KMS-11 (cell line): ENCODE measurements around the gene C16orf89.

Experiments
- H2AFZ ChIP-seq: fragments of 200-600 bp; sonication (generic); 2 replicates; pipeline ENCODE4 v1.6.1; 2016; ENCODE audit warnings: antibody characterized with exemption, mixed run types, low read depth
- H3K27ac ChIP-seq: fragments of 200-600 bp; sonication (generic); 2 replicates; pipeline ENCODE4 v1.6.1; 2016; ENCODE audit warnings: mild to moderate bottlenecking, mixed run types
- H3K27me3 ChIP-seq: fragments of 200-600 bp; sonication (generic); 2 replicates; pipeline ENCODE4 v1.6.1; 2017; ENCODE audit warnings: mild to moderate bottlenecking, low read depth, mixed run types, moderate library complexity; ENCODE audit not compliant: insufficient read depth
- H3K36me3 ChIP-seq: fragments of 200-600 bp; sonication (generic); 2 replicates; pipeline ENCODE4 v1.6.1; 2017; ENCODE audit warnings: mild to moderate bottlenecking, mixed run types; ENCODE audit not compliant: insufficient read depth
- H3K4me1 ChIP-seq: fragments of 200-600 bp; sonication (generic); 2 replicates; pipeline ENCODE4 v1.6.1; 2016; ENCODE audit warnings: mild to moderate bottlenecking, low read depth, mixed run types; ENCODE audit not compliant: poor library complexity, severe bottlenecking
- H3K4me2 ChIP-seq: fragments of 200-600 bp; sonication (generic); 2 replicates; pipeline ENCODE4 v1.7.0; 2016; ENCODE audit warnings: mild to moderate bottlenecking, mixed run types
- H3K4me3 ChIP-seq: fragments of 200-600 bp; sonication (generic); IDR thresholded peaks from 2 replicates; pipeline ENCODE4 v1.6.1; 2017; ENCODE audit warnings: low read depth, low read length, mixed read lengths; ENCODE audit not compliant: insufficient read depth
- H3K79me2 ChIP-seq: fragments of 200-600 bp; sonication (generic); 2 replicates; pipeline ENCODE4 v1.6.1; 2016; ENCODE audit warnings: low read depth, mixed run types; ENCODE audit not compliant: insufficient read depth
- H3K9ac ChIP-seq: fragments of 200-600 bp; sonication (generic); 2 replicates; pipeline ENCODE4 v1.6.1; 2016; ENCODE audit warnings: mild to moderate bottlenecking, mixed run types
- H4K20me1 ChIP-seq: fragments of 200-600 bp; sonication (generic); 2 replicates; pipeline ENCODE4 v1.6.1; 2016; ENCODE audit warnings: mild to moderate bottlenecking, mixed run types; ENCODE audit not compliant: insufficient read depth
- CTCF ChIP-seq: fragments of 200-600 bp; sonication (generic); conservative IDR thresholded peaks from 2 replicates; pipeline ENCODE4 v1.6.1; 2017; ENCODE audit warnings: low read depth, mild to moderate bottlenecking, antibody characterized with exemption, low read length, moderate library complexity, mixed read lengths

The C16orf89 gene

DNA sequence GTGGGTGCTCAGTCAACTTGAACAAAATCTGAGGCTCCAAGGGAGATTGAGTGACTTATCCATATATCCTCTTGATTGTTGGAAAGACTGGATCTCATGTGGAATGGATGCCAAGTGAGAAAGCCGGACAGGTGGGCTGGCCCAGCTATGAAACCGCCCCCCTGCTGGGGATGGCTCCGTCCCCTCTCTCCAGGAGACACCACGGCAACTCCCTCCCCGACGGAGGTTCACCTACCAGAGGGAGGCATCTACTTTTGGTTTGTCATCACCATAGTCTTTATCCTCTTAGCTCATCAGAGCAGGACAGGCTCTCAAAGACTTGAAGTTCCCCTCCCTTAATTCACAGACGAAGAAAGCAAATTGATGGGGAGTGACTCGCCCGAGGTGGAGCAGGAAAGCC lies 4.1 kb upstream of the C16orf89 start:
- no peak overlapping the region for H3K4me3 ChIP-seq
- H3K4me1 ChIP-seq: peaks cover 17% of the 10 kb centered on the region
- H3K9ac ChIP-seq: no peak overlapping the region
- no peak overlapping the region for H2AFZ ChIP-seq
- H3K27ac ChIP-seq: no peak overlapping the region
- no peaks in the 10 kb centered on the region for H3K36me3 ChIP-seq
- H4K20me1 ChIP-seq: no peaks in the 10 kb centered on the region
- H3K4me2 ChIP-seq: no peak overlapping the region
- H3K27me3 ChIP-seq: no peaks in the 10 kb centered on the region; the same call in 1 of the 2 replicates
- no peak for TF ChIP-seq CTCF
- H3K79me2 ChIP-seq: peaks cover 20% of the 10 kb centered on the region

GRCh38 chr16:5069048-5069447 lies 3.3 kb upstream of the C16orf89 start:
- Histone ChIP-seq H3K27ac (no peak overlapping the region), H3K79me2 (peaks cover 15% of the 10 kb centered on the region), H3K4me1 (peaks cover 17% of the 10 kb centered on the region), H3K9ac (no peak overlapping the region), H3K27me3 (no peaks in the 10 kb centered on the region; the same call in 1 of the 2 replicates), H2AFZ (no peak overlapping the region), H4K20me1 (no peaks in the 10 kb centered on the region), H3K4me2 (no peak overlapping the region), H3K4me3 (no peak overlapping the region), H3K36me3 (no peaks in the 10 kb centered on the region)
- no peak for TF ChIP-seq CTCF

DNA sequence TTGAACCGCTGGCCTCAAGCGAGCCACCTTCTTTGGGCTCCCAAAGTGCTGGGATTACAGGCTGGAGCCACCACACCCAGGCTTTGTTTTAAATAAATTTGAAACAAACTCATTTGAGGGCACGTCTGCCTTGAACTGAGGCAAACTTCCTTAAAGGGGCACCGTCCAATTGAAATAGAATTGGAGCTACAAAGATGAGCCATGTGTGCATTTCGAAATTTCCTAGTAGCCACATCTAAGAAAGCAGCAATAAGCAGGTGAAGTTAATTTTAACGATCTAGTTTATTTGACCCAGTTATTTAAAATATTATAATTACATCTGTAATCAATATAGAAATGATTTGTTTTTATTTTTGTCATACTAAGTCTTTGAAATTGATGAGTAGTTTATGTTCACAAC lies 755 bp upstream of the C16orf89 start:
- no peaks in the 10 kb centered on the region for H3K36me3 ChIP-seq
- no peak overlapping the region for H3K27ac ChIP-seq
- no peak overlapping the region for H3K9ac ChIP-seq
- peaks cover 8% of the 10 kb centered on the region for H3K4me1 ChIP-seq
- no peak overlapping the region for H3K4me3 ChIP-seq
- no peak overlapping the region for H2AFZ ChIP-seq
- H3K4me2 ChIP-seq: no peak overlapping the region
- no peaks in the 10 kb centered on the region; the same call in 1 of the 2 replicates for H3K27me3 ChIP-seq
- no peaks in the 10 kb centered on the region for H3K79me2 ChIP-seq
- H4K20me1 ChIP-seq: no peaks in the 10 kb centered on the region
- TF ChIP-seq CTCF: no peak

GRCh38 chr16:5065326-5065725 lies 430 bp downstream of the C16orf89 start:
- H3K36me3 ChIP-seq: no peaks in the 10 kb centered on the region
- H3K9ac ChIP-seq: no peak overlapping the region
- no peak overlapping the region for H3K27ac ChIP-seq
- H3K4me3 ChIP-seq: no peak overlapping the region
- H4K20me1 ChIP-seq: no peaks in the 10 kb centered on the region
- H3K4me2 ChIP-seq: no peak overlapping the region
- no peak for TF ChIP-seq CTCF
- H3K79me2 ChIP-seq: no peaks in the 10 kb centered on the region
- no peak overlapping the region for H2AFZ ChIP-seq
- H3K4me1 ChIP-seq: no peaks in the 10 kb centered on the region
- no peaks in the 10 kb centered on the region; the same call in 1 of the 2 replicates for H3K27me3 ChIP-seq
